AG04450 (cell line): ENCODE results near the gene TJP3. TPM values are rescaled to one million over a fixed set of nuclear protein-coding genes. Genes with fewer than 3 reads are reported as not detected.

Source experiments
- CTCF ChIA-PET: fragments of 300-600, 350-600 bp; formaldehyde crosslinking; extraction: SDS; loops from one replicate; lab custom pipeline; 2022; ENCODE audit warnings: antibody characterized with exemption, inconsistent platforms; lab: Charles Lee
- POLR2A ChIA-PET: fragments of 350-600 bp; formaldehyde crosslinking; extraction: SDS; loops from one replicate; lab custom pipeline; 2021; ENCODE audit warnings: antibody characterized with exemption, inconsistent platforms; lab: Yijun Ruan, JAX
- DNase-seq: peaks from one replicate; pipeline ENCODE4 v3.0.0-alpha.2; 2011; ENCODE audit warnings: low read depth, low spot score
- H3K27ac ChIP-seq: one replicate; pipeline ENCODE4 v1.5.1; 2012; ENCODE audit warnings: low read depth, low read length, control low read depth
- H3K27me3 ChIP-seq: one replicate; pipeline ENCODE4 v1.6.0; 2012; ENCODE audit warnings: low read length; ENCODE audit not compliant: control insufficient read depth, insufficient read depth
- H3K4me3 ChIP-seq: 2 replicates; pipeline ENCODE4 v1.5.1; 2011; ENCODE audit warnings: mild to moderate bottlenecking, low read depth, low read length, control low read depth
- H3K9me3 ChIP-seq: 2 replicates; pipeline ENCODE4 v1.5.1; 2012; ENCODE audit warnings: low read length; ENCODE audit not compliant: control insufficient read depth, insufficient read depth
- CTCF ChIP-seq: IDR thresholded peaks from 2 replicates; pipeline ENCODE4 v1.5.1; 2011; ENCODE audit warnings: low read depth, low read length, control low read depth, inconsistent platforms
- polyA plus RNA-seq: library from polyadenylated mRNA; depleted of rRNA; stranded (reverse); fragments of >200 nt; gene quantifications from 2 replicates; pipeline ENCODE4 v1.2.3, GENCODE V29; 2011

The TJP3 gene
- polyA plus RNA-seq, 1 experiment: not detected

GRCh38 chr19:3683405-3684053 lies 24.7 kb upstream of the TJP3 start:
- no peak overlapping the region for H3K27ac ChIP-seq
- no peak for TF ChIP-seq CTCF
- no peak overlapping the region for H3K4me3 ChIP-seq
- H3K27me3 ChIP-seq: no peaks in the 10 kb centered on the region
- ChIA-PET POLR2A (no interaction called here), CTCF (no interaction called here)
- peaks cover 20% of the 10 kb centered on the region for H3K9me3 ChIP-seq
- DNase-seq: no peak

GRCh38 chr19:3684054-3684816 lies 23.9 kb upstream of the TJP3 start:
- peaks cover 20% of the 10 kb centered on the region for H3K9me3 ChIP-seq
- ChIA-PET POLR2A (no interaction called here), CTCF (no interaction called here)
- no peak overlapping the region for H3K4me3 ChIP-seq
- no peaks in the 10 kb centered on the region for H3K27me3 ChIP-seq
- no peak for DNase-seq
- TF ChIP-seq CTCF: no peak
- no peak overlapping the region for H3K27ac ChIP-seq

- CTCF ChIA-PET: no interaction called here
- Histone ChIP-seq H3K27ac (no peak overlapping the region), H3K27me3 (no peaks in the 10 kb centered on the region), H3K4me3 (no peak overlapping the region), H3K9me3 (peaks cover 20% of the 10 kb centered on the region)
- no peak for TF ChIP-seq CTCF
- no peak for DNase-seq
- POLR2A ChIA-PET: no interaction called here
Observed at GRCh38 chr19:3684817-3685410, 23.3 kb upstream of the TJP3 start.

- TF ChIP-seq CTCF: no peak
- Histone ChIP-seq H3K27me3 (no peaks in the 10 kb centered on the region), H3K9me3 (peaks cover 37% of the 10 kb centered on the region), H3K4me3 (no peak overlapping the region), H3K27ac (no peak overlapping the region)
- DNase-seq: no peak
- ChIA-PET POLR2A (no interaction called here), CTCF (no interaction called here)
Observed at GRCh38 chr19:3687393-3687773, 20.8 kb upstream of the TJP3 start.
